ENCODE data around the gene FPR3. TPM values are rescaled to one million over a fixed set of nuclear protein-coding genes. Genes with fewer than 3 reads are reported as not detected.
A peak's percentile ranks its signal among the peaks of the same experiment; 100 is the strongest.

Gene FPR3
- total and polyA plus RNA-seq, 2 donors (not counting 1 experiment from before 2014, with no cell fraction given) = 0.44 TPM; not detected in 1

DNA sequence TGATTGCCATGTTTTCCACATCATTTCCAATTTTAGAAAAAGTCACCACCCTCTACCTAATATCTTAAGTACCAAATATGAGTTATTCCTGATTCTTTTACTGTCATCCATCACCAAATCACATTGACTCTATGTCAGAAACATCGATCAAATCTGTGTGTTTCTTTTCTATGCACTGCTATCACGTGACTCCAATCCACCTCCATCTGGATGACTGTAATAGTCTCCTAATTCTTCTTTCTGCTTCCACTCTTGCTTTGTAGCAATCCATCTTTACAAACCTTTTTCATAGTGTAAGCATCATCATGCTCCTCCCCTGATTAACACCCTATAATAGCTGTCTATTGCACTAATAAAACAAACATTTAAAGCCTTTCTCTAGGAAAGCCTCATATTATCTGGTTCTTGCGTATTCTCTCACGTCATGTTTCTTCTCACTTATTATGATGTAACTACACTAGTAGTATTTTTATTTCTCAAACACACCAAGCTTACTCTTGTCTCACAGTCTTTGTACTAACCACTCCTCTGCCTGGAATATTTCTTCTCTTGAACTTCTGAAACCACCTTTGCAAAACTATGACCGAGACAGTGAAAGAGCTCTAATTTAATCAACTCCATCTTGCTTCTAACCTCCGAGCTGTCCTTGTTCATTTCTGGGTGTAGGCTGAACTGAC lies 10.7 kb upstream of the FPR3 start:
- Histone ChIP-seq H3K79me2 (ENCODE audit: control insufficient read depth, insufficient read depth, low read length) (no peaks in the 10 kb centered on the region), H3K36me3 (replicated peaks in 1 of 2; ENCODE audit: control extremely low read depth in 1 of 2, control insufficient read depth in 1 of 2, extremely low read depth in 1 of 2, insufficient read depth in 2 of 2, low read length in 1 of 2) (no peaks in the 10 kb centered on the region), H3K27me3 (replicated peaks in 1 of 4; ENCODE audit: control extremely low read depth in 1 of 4, control insufficient read depth in 3 of 4, insufficient read depth in 4 of 4, low read length in 3 of 4) (peaks cover 0 to 4% (median 2%) of the 10 kb centered on the region in 4 experiments), H4K20me1 (ENCODE audit: control insufficient read depth, insufficient read depth, low read length, poor library complexity, severe bottlenecking) (no peaks in the 10 kb centered on the region), H3K9ac (ENCODE audit: low read length) (no peak overlapping the region), H3K4me3 (ENCODE audit: control extremely low read depth in 1 of 5, extremely low read depth in 1 of 5, insufficient read depth in 1 of 5, low read depth in 2 of 5, low read length in 4 of 5) (no peak overlapping the region), H2AFZ (ENCODE audit: insufficient read depth, low read depth, low read length, poor library complexity, severe bottlenecking) (no peak overlapping the region), H3K27ac (ENCODE audit: low read length in 2 of 2) (no peak overlapping the region), H3K9me3 (ENCODE audit: control extremely low read depth in 1 of 3, control insufficient read depth in 2 of 3, insufficient read depth in 1 of 3, low read length in 2 of 3) (peaks cover 3 to 5% (median 3%) of the 10 kb centered on the region in 3 donors), H3K4me2 (replicated peaks; ENCODE audit: low read depth, low read length, poor library complexity, severe bottlenecking) (no peak overlapping the region), H3K4me1 (ENCODE audit: control insufficient read depth in 2 of 2, insufficient read depth in 2 of 2, low read length in 2 of 2) (no peaks in the 10 kb centered on the region)
- no peak overlapping the region for H3K27ac Mint-ChIP-seq
- no peak for TF ChIP-seq EZH2 (IDR thresholded peaks at IDR 0.05; ENCODE audit: borderline replicate concordance, insufficient read depth, low read depth, low read length, poor library complexity, severe bottlenecking)
- TF ChIP-seq, protein P1, sequence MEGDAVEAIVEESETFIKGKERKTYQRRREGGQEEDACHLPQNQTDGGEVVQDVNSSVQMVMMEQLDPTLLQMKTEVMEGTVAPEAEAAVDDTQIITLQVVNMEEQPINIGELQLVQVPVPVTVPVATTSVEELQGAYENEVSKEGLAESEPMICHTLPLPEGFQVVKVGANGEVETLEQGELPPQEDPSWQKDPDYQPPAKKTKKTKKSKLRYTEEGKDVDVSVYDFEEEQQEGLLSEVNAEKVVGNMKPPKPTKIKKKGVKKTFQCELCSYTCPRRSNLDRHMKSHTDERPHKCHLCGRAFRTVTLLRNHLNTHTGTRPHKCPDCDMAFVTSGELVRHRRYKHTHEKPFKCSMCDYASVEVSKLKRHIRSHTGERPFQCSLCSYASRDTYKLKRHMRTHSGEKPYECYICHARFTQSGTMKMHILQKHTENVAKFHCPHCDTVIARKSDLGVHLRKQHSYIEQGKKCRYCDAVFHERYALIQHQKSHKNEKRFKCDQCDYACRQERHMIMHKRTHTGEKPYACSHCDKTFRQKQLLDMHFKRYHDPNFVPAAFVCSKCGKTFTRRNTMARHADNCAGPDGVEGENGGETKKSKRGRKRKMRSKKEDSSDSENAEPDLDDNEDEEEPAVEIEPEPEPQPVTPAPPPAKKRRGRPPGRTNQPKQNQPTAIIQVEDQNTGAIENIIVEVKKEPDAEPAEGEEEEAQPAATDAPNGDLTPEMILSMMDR (IDR thresholded peaks at IDR 0.05) = no peak
- DNase-seq (no peak), ATAC-seq (ENCODE audit: low read depth) (no peak)
- no peaks in the 10 kb centered on the region for H3K9me3 Mint-ChIP-seq (ENCODE audit: insufficient read depth)
- peaks cover 3% of the 10 kb centered on the region for H3K4me1 Mint-ChIP-seq
- H3K27me3 Mint-ChIP-seq = peaks cover 13% of the 10 kb centered on the region
- ChIA-PET POLR2A (no interaction called here), CTCF (no interaction called here)
- intact Hi-C loops (cut with micrococcal nuclease) = no loop called here
- H3K4me3 Mint-ChIP-seq = no peak overlapping the region
- 93% methylated on average over 2 of the region's 6 CpGs for WGBS (ENCODE audit: insufficient coverage)

DNA sequence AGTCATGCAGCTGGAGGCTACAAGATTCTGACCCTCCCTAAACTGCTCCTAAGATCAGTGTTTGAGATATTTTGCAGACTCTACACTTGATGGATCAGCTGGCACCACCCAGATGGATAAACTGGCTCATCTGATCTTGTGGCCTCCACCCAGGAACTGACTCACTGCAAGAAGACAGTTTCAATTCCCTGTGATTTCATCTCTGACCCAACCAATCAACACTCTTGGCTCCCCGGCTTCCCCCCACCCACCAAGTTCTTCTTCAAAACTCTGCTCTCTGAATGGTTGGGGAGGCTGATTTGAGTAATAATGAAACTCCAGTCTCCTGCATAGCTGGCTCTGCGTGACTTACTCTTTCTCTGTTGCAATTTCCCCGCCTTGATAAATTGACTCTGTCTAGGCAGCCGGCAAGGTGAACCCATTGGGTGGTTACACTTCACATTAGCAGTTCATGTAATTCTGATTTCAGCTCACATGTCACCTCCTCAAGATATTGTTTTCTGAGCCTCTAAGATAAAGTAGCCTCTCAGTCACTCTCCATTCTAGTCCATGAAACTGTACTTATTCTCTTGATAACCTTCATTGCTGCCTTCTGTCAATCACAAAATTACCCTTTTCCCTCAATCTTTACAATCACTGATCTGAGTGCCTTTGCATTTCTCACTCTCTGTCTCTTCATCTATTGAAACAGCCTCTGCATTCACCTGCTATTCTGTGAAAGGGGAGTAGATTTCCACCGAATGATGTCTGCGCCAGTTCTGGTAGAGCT lies 9.9 kb upstream of the FPR3 start:
- intact Hi-C loops (cut with micrococcal nuclease) = no loop called here
- Histone ChIP-seq H3K27me3 (replicated peaks in 1 of 4; ENCODE audit: control extremely low read depth in 1 of 4, control insufficient read depth in 3 of 4, insufficient read depth in 4 of 4, low read length in 3 of 4) (peaks cover 0 to 4% (median 0%) of the 10 kb centered on the region in 4 experiments), H3K27ac (ENCODE audit: low read length in 2 of 2) (no peak overlapping the region), H3K9ac (ENCODE audit: low read length) (no peak overlapping the region), H3K4me3 (ENCODE audit: control extremely low read depth in 1 of 5, extremely low read depth in 1 of 5, insufficient read depth in 1 of 5, low read depth in 2 of 5, low read length in 4 of 5) (no peak overlapping the region), H2AFZ (ENCODE audit: insufficient read depth, low read depth, low read length, poor library complexity, severe bottlenecking) (no peak overlapping the region), H3K4me1 (ENCODE audit: control insufficient read depth in 2 of 2, insufficient read depth in 2 of 2, low read length in 2 of 2) (no peaks in the 10 kb centered on the region), H3K9me3 (ENCODE audit: control extremely low read depth in 1 of 3, control insufficient read depth in 2 of 3, insufficient read depth in 1 of 3, low read length in 2 of 3) (peaks cover 3 to 8% (median 5%) of the 10 kb centered on the region in 3 donors), H3K4me2 (replicated peaks; ENCODE audit: low read depth, low read length, poor library complexity, severe bottlenecking) (no peak overlapping the region), H3K36me3 (replicated peaks in 1 of 2; ENCODE audit: control extremely low read depth in 1 of 2, control insufficient read depth in 1 of 2, extremely low read depth in 1 of 2, insufficient read depth in 2 of 2, low read length in 1 of 2) (no peaks in the 10 kb centered on the region), H4K20me1 (ENCODE audit: control insufficient read depth, insufficient read depth, low read length, poor library complexity, severe bottlenecking) (no peaks in the 10 kb centered on the region), H3K79me2 (ENCODE audit: control insufficient read depth, insufficient read depth, low read length) (no peaks in the 10 kb centered on the region)
- CTCF ChIA-PET = no interaction called here
- peaks cover 5% of the 10 kb centered on the region for H3K27me3 Mint-ChIP-seq
- H3K27ac Mint-ChIP-seq = no peak overlapping the region
- H3K4me3 Mint-ChIP-seq = no peak overlapping the region
- WGBS (ENCODE audit: insufficient coverage) = 73% methylated on average over 5 of the region's 6 CpGs
- ATAC-seq (ENCODE audit: low read depth) (peak; percentile 36), DNase-seq (peak; percentile 15)
- POLR2A ChIA-PET = no interaction called here
- H3K9me3 Mint-ChIP-seq (ENCODE audit: insufficient read depth) = no peaks in the 10 kb centered on the region
- peaks cover 3% of the 10 kb centered on the region for H3K4me1 Mint-ChIP-seq
- TF ChIP-seq, protein P1 (IDR thresholded peaks at IDR 0.05) = no peak
- TF ChIP-seq EZH2 (IDR thresholded peaks at IDR 0.05; ENCODE audit: borderline replicate concordance, insufficient read depth, low read depth, low read length, poor library complexity, severe bottlenecking) = no peak
